HG02870 (cell line): ENCODE data around the gene ARMH2.

ENCODE experiments used
- ATAC-seq: cut with Tn5 transposase; IDR thresholded peaks from one replicate; pipeline ENCODE4 v1.9.1; 2021; ENCODE audit warnings: mild to moderate bottlenecking, moderate library complexity; ENCODE audit not compliant: unreplicated experiment

The ARMH2 gene

GRCh38 chr6:24821860-24822444, 23.2 kb upstream of the ARMH2 start:
- ATAC-seq, result no peak

GRCh38 chr6:24818346-24818745, 19.6 kb upstream of the ARMH2 start:
- no peak for ATAC-seq

DNA sequence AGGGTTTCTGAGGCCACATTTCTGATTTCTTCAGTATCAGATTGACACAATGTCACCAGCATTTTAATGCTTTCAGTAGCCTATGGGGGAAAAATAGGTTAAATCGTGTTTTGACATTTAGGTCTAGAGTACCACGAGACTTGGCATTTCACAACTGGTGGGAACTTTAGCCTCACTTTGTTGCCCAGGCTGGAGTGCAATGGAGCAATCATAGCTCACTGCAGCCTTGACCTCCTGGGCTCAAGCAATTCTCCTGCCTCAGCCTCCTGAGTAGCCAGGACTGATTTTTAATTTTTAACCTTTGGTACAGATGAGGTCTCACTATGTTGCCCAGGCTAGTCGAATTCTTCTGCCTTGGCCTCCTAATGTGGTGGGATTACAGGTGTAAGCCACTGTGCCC, 11.0 kb upstream of the ARMH2 start:
- no peak for ATAC-seq

DNA sequence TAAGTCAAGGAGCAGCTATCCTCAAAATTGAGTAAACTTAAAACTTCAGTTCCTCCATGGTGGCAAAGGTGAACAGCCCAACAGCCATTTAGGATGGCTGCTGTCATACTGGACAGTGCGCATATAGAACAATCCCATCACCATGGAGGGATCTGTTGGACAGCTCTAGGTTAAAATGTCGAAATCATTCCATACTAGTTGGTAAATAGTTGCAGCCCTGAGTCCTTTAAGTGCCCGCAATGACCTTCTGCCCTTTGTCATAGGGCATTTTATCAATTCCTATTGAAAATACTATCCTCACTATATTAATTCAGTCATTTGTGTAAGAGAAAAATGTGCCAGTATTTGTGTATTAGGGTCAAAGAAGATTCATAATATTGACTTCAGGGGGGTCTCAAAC, 8.9 kb upstream of the ARMH2 start:
- ATAC-seq, result no peak

DNA sequence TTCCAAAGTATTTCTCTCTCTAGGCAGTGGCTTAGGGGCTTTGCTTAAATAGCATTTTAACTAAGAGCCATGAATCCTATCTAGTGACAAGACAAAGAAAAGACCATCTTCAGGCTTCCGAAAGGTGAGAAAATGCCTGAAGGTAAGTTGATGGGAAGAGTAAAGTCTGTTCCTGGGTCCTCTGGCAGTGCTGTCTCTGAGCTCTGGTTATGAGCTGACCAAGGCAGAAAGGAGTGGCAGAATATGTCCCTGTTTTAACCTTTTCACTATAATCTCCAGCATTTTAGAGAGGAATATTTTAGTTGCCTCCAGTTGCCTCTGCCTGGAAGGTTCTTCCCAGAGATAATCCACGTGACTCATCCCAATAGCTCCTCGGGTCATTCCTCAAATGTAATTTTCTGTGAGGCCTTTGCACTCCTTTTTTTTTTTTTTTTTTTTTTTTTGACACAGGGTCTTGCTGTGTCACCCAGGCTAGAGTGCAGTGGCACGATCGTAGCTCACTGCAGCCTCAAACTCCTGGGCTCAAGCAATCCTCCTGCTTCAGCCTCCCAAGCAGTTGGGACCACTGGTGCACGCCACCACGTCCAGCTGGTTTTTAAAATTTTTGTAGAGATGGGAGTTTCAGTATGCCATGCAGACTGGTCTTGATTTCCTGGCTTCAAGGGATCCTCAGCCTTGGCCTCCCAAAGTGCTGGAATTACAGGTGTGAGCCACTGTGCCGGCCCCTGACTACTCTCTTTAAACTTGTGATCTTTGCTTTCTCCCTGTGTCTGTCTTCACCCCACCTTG, 3.7 kb upstream of the ARMH2 start:
- ATAC-seq, result no peak

GRCh38 chr6:24799541-24799915, 811 bp upstream of the ARMH2 start:
- ATAC-seq, result no peak

DNA sequence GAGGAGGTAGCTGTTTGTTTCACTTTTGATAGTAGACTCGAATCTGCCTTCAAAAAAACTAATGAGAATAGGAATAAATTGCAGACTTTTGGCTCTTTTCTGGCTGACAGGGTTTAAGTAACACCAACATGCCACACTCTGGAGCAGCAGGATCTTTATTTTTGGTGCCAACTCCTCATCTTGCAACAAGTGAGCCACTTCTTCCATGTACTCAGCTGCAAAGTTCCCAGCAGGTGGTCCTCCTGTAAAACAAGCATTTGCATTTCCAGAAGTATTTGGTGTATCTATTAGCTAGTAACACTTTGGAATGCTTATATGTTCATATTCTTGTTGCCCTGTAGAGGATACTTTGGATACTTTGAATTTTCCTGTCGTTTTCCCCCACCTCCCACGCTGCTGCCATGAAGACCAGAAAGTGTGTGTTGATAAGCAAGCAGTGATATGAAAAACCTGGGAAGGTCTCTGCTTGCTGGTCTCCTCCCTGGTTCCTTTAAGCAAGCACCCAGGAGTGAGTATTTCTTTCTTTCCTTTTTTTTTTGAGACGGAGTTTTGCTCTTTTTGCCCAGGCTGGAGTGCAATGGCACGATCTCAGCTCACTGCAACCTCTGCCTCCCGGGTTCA, 1.0 kb downstream of the ARMH2 start:
- ATAC-seq, result no peak

GRCh38 chr6:24796616-24797290, 2.0 kb downstream of the ARMH2 start:
- ATAC-seq, result no peak

GRCh38 chr6:24795106-24795505, 3.6 kb downstream of the ARMH2 start:
- no peak for ATAC-seq

GRCh38 chr6:24788031-24788665, 10.6 kb downstream of the ARMH2 start:
- ATAC-seq, result no peak

DNA sequence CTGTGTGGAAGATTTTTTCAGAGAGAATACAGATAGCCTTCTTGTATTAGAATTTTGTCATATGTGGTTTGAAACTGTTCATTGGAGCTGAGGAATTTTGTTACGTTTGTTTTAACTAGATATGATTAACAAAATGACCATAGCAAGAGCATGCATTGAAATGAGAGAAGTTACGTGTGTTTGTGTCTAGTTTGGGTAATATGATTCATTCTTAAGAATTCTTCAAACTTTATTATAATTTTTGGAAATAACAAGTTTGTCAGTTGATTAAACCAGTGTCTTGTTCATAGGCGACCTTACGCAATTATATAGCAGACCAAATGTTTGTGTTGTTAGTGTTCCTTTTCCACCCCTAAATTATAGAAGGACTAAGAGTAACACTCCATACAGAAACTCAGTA, 18.5 kb downstream of the ARMH2 start:
- no peak for ATAC-seq

GRCh38 chr6:24779416-24780016, 19.2 kb downstream of the ARMH2 start:
- no peak for ATAC-seq

DNA sequence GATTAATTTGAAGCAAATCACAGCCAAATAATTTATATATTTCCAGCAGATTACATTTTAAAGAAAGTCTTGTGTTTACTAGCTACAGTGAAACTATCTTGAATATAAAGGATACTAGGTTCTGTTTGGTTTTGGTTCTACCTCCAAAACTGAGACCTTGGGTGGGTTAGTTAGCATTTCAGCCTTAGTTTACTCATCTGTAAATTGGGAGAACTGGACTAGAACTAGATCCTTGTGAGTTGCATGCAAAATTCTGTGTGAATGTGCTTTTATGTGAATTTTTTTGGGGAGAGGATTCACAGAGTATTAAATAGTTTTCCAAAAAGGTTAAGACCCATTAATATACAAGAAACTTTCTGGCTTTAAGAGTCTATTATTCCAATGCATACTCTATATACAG, 19.8 kb downstream of the ARMH2 start:
- ATAC-seq, result no peak

DNA sequence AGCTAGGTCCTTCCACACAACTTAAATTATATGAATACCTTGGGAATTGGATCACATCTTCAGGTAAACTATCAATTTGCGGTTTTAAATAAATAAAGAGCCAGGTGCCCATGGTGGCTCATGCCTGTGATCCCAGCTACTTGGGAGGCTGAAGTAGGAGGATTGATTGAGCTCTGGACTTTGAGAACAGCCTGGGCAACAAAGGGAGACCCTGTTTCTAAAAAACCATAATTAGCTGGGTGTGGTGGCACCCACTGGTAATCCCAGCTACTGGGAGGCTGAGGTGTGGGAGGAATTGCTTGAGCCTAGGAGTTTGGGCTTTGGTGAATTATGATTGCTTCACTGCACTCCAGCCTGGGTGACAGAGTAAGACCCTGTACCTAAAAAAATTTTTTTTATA, 20.6 kb downstream of the ARMH2 start:
- no peak for ATAC-seq

DNA sequence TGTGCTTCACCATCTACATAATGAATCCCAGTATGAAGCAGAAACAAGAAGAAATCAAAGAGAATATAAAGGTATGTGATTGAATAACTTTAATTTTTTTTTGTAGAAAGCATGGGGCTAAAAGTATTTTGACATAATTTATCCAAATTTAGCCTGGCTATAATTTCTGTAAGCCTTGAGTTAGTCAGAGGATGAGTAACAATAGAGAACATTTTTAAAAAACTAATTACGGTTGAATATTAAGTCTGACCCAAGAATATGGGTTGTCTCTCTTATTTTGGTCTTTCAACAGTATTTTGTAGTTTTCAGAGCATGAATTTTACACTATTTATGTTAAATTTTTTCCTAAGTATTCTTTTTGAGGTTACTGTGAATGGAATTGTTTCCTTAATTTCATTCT, 21.5 kb downstream of the ARMH2 start:
- ATAC-seq, result no peak

DNA sequence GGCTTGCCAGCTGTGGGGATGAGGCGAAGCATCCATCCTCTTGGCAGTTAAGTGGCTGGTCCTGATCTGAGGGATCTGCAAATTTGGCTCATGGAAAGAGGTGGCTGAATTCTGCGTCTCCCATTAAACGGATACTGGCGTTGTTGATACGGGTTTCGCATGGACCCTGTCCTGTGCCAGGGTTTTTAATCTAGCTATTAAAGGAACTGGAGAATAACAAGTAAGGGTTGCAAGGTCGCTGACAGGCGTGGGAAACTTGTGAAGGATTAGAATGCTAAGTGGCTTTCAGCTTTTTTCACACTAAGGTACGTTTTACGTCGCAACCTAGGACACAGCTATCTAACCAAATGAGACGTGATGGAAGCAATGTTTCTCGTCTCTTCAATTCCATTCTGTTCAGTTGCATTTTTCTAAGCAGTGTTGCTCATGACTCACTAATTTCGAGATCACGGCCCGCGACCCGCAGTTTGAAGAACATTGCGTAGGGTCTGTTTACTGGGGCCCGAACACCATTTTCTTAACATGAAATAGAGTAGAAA, 23.1 kb downstream of the ARMH2 start:
- peak; percentile 4 for ATAC-seq

- ATAC-seq, result peak; percentile 90
Measured at GRCh38 chr6:24774696-24775519, 23.8 kb downstream of the ARMH2 start, which contains the start of gene GMNN. GMNN (plus strand) TSS chr6:24774937; CDS start chr6:24777247, 2,310 bp downstream.

DNA sequence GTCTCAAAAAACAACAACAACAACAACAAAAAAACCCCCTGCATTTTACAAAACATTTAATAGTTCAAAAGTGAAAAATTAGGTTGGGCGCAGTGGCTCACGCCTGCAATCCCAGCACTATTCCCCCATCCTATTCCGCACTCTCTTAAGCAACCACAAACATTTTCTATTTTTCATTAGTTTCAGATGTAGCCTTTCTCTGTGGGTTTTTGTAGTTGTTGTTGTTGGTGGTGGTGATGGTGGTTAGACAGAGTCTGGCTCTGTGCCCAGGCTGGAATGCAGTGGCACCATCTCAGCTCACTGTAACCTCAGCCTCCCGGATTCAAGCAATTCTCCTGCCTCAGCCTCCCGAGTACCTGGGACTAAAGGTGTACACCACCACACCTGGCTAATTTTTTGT, 30.4 kb downstream of the ARMH2 start:
- no peak for ATAC-seq

DNA sequence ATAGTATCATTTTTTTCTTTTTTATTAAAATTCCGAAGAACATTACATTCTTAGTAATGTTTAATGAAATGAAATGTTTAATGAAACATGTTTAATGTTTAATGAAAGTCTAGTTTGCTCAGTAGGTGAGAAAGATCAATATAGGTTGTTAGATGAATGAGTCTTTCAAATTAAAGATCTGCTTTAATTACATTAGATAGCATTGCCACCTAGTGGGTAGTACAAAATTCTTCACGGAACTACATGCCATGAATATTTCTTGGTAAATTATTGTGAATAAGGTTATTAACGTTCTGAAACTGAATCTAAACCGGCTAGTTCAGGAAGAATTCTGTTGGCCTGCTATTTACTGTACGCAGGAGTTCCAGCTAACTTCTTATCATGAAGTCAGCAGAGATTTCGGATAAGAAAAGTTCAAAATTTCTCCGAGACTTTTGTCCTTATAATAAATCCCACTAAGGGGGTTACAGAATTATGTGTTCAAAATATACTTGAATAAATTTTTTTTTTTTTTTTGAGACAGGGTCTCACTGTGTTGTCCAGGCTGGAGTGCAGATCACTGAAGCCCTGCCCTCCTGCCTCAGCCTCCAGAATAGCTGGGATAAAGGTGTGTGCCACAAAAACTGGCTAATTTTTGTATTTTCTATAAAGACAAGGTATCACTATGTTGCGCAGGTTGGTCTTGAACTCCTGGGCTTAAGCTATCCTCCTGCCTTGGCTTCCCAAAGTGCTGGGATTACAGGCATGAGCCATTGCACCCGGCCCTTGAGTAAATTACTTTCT, 31.8 kb downstream of the ARMH2 start:
- no peak for ATAC-seq
